ENCODE data around the gene FOXB1.

The FOXB1 gene

DNA sequence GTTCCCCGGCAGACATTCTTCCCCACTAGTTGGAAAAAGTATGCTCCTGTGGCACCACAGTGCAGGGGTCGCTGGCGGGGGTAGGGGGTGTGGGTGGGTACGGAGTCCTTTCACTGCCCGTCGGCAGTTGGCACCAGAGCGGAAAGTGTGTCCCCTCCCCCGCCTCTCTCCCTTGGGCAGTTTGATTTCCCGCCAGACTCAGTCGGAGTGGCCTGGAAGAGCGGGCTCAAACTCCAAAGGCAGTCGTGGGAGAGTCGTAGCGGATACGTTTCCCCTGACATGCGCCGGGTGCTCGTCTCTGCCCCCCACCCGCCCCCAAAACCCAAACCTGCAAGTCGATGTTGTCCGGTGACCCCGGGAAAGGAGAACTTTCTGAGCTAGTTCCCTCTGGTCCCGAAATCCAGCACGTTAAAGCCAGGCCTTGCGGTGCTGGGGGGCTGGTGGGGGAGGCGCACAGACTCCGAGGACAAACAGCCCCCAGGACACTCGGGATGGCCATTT is 4.4 kb upstream of the FOXB1 start:
- DNase-seq: no peak

DNA sequence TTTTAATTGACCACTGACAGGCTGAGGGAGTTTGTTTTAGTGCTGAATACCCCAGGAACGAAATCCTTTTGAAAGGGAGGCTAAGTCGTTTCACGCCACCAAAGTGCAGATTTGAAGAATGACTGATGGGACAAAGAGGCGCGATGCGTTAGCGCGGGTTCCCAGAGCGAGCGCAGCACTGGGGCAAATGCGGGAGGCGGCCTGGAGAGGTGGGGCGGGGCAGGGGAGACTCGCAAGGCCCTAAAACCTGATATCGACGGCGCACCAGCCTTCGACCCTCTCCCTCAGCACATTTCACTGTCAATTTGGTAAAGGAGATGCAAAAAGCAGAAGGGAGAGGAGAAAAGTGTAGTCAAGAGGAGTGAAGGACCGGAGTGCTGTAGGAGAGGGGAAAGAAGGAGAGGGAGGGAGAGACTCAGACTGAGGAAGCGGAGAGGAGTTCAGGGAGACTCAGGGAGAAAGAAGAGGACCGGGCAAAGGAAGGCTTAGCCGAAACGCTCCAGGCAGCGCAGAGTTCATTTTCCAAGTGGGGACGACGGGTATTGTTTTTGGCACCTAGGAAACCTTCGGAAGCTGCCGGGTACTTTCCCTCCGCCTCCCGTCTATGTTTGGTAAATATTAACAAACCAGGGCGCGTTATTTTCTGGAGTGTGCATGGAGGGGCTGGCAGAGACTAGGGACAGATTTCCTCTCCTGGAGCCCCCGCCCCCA is 3.8 kb upstream of the FOXB1 start:
- no peak for DNase-seq

- DNase-seq: no peak
Observed at GRCh38 chr15:60000824-60001609, 3.1 kb upstream of the FOXB1 start.

GRCh38 chr15:60001610-60002527 is 2.2 kb upstream of the FOXB1 start:
- DNase-seq: no peak

GRCh38 chr15:60002528-60003218 is 1.4 kb upstream of the FOXB1 start:
- DNase-seq: no peak

- no peak for DNase-seq
Observed at GRCh38 chr15:60003243-60004008, 685 bp upstream of the FOXB1 start.

DNA sequence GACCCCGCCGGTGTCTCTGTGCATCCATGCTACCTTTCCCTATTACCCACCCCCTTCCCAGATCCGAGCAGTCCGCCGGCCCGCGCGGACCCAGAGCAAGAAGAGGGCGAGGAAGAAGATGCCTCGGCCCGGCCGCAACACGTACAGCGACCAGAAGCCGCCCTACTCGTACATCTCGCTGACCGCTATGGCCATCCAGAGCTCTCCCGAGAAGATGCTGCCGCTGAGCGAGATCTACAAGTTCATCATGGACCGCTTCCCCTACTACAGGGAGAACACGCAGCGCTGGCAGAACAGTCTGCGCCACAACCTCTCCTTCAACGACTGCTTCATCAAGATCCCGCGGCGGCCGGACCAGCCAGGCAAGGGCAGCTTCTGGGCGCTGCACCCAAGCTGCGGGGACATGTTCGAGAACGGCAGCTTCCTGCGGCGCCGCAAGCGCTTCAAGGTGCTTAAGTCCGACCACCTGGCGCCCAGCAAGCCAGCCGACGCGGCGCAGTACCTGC is 788 bp downstream of the FOXB1 start:
- DNase-seq: no peak

GRCh38 chr15:60005352-60006202 is 1.5 kb downstream of the FOXB1 start:
- peak; percentile 47 for DNase-seq

DNA sequence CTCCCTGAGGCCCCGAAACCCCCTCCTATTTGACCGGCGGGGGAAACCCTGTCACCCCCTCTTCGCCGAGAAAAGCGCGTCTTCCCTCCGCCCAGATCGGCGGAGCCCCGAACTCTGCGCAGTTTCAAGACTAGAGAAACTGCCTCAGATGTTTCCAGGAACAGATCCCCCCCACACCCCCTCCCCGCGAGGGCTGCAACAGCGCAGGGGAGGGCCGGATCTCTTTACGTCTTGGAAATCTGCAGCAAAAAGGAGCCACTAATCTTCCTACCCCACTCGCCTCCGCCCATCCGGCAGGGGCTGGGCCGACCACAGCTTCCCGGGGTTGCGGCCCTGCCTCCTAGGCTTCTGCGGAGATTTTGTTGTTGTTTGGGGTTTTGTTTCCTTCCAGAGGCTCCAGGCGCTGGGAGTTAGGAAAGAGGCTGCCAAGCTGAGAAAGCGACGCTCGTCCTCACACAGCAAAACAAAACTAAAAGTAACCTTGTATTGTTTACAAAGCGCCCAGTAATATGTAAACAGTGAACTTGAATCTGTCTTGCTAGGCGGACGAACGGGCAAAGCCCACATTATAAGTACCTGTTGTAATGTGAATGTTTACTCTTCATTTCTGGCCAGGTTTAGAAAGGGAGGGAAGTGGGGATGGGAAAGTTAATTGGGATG is 2.2 kb downstream of the FOXB1 start:
- peak; percentile 73 for DNase-seq

GRCh38 chr15:60006873-60007272 is 2.8 kb downstream of the FOXB1 start:
- no peak for DNase-seq

- DNase-seq: no peak
Observed at GRCh38 chr15:60009124-60009960, 5.2 kb downstream of the FOXB1 start.

- no peak for DNase-seq
Observed at GRCh38 chr15:60009980-60010732, 6.0 kb downstream of the FOXB1 start.

DNA sequence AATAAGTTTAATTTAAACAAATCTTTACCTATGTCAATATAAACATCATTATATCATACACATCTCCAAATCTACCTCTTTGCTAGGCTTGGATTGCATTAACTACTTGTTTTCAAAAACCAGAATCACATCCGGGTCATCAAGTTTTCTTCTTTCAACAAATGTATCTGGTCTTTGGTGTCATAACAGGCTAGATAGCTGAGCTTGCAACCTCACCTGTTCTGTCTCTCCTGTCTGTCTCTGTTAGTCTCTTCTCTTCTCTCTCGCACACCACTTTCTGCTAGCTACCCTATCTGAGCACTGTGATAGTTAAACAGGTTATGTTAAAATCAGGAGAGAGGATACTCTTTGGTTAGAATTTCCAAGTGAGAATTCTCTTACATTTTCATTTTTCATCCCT is 6.7 kb downstream of the FOXB1 start:
- DNase-seq: no peak

DNA sequence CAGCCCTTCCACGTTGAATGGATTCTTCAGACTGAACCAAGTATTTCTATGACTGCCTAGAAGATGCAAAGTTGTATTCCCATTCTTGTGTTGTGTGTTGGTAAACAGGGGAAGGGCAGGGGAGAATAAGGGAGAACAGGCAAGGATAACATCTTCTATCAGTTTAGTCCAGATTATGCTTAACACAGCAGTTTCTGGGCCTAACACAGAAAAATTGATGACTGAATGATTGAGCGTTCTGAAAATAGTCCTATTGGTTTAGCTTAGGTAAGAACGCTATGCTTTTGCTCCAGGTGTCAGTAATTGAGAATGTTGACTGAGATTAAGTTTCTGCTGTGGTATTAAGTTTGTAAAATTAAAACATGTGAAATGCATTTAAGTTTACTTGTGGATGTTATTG is 8.6 kb downstream of the FOXB1 start:
- DNase-seq: no peak

GRCh38 chr15:60017538-60018520 is 13.7 kb downstream of the FOXB1 start:
- DNase-seq: no peak

DNA sequence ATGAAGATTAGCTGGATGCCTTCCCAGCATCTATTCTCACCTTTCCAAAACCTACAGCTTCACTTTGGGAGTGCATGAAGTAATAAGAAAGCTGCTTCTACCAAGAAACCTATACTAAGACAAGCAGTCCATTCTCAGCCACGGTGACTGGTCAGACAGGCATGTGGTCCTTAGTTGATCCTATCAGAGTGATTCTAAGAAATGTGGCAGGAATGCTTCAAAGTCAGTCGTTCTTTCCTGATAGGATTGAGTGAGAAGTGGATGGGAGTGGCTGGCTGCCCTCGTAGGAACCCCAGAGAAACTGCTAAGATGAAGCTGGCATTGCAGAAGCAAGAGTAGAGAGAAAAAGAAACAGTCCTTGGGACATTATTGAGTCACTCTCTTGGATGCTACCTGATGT is 16.6 kb downstream of the FOXB1 start:
- DNase-seq: no peak
